GM12872 (cell line): ENCODE measurements around the gene CCDC7.

Experiments used
- TF ChIP-seq, protein P1 (sequence below): IDR thresholded peaks from 3 replicates; pipeline ENCODE4 v1.5.1; 2011; ENCODE audit warnings: low read depth, mild to moderate bottlenecking, low read length, moderate library complexity; ENCODE audit not compliant: insufficient read depth

Gene CCDC7

DNA sequence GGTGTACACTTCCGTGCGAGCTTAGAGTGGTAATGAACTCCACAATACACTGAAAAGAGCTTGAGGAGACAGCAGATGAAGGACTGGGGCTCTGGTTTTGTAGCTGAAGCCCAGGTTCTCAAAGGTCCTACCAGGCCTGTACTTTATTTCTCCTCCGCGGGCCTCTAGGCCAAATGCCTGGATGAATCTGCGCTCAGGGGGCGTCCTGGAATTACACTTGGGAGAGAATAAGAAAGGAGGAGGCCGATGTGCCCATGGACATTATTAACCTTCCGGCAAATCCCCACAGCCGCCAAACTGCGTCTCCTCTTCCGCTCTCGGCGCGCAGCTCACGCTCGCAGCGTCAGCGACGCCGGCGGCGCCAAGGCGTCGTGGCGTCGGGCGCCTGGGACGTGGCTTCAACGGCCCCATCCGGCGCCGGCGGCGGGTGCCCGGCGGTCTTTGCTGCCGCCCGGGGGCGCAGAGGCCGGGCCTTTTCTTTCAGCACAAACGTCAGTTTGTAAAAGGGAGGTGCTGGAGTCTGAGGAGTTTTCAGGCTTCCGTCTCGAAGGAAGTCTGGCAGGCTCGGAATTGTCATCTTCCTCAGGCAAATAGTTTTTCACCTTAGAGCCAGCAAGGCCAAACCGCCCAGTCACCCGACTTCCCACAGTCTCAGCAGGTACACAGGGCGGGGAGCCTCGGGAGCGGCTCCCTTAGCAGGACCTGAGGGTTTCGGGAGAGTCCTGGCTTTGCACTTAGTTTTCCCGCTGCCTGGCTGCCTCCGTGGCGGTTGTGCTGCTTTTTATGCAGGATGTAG, at the start of gene CCDC7:
CCDC7 (plus strand) TSS at position 401 of the 796 bp plus-strand sequence. CDS start 5,503 bp downstream, outside the sequence.
- TF ChIP-seq, protein P1, sequence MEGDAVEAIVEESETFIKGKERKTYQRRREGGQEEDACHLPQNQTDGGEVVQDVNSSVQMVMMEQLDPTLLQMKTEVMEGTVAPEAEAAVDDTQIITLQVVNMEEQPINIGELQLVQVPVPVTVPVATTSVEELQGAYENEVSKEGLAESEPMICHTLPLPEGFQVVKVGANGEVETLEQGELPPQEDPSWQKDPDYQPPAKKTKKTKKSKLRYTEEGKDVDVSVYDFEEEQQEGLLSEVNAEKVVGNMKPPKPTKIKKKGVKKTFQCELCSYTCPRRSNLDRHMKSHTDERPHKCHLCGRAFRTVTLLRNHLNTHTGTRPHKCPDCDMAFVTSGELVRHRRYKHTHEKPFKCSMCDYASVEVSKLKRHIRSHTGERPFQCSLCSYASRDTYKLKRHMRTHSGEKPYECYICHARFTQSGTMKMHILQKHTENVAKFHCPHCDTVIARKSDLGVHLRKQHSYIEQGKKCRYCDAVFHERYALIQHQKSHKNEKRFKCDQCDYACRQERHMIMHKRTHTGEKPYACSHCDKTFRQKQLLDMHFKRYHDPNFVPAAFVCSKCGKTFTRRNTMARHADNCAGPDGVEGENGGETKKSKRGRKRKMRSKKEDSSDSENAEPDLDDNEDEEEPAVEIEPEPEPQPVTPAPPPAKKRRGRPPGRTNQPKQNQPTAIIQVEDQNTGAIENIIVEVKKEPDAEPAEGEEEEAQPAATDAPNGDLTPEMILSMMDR: peak; percentile 47; the same call in 2 of the 3 replicates

DNA sequence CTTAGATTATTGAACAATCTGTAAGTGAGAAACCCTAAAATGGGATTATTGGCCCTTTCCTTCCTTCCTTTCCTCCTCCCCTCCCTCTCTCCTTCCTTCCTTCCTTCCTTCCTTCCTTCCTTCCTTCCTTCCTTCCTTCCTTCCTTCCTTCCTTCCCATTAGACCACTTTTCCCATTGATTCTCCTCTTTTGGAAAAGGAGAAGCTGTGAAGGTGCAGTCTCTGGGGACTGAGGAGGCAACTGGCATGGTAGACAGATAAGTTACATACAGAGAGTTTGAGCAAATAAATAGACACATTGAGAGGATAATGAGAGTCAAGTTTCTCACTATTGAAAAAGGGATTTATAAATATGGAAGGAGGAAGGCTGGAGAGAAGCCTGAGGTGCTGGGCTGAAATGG, 45.0 kb upstream of the CCDC7 start:
- TF ChIP-seq, protein P1: no peak

DNA sequence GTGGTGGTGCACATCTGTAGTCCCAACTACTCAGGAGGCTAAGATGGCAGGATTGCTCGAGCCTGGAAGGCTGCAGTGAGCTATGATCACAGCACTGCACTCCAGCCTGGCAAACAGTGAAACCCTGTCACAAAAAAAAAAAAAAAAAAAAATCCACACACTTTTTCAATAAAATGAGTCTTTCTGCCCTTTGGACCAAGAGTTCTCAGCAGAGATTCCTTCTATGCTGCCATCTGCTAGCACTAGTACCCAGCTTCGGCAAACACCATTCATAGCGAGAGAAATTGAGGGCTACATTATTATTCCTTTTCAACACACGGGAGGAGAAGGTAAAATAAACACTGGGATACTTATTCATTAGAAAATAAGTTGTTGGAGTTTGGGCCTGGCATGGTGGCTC, 43.4 kb upstream of the CCDC7 start:
- TF ChIP-seq, protein P1: no peak

DNA sequence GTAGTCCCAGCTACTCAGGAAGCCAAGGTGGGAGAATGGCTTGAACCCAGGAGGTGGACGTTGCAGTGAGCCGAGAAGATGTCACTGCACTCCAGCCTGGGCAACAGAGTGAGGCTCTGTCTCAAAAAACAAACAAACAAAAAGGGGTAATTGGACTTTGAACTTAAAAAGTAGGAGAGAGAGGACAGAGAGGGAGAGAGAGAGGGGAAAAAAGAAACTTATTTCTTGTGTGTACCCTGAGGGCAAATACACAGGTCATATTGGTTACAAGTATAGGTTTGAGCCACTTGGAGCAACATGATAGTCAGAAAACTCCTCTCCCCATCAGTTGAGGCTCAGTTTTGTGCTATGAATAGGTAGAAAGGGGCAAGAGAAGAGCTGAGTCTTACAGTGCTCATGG, 42.8 kb upstream of the CCDC7 start:
- TF ChIP-seq, protein P1: no peak

DNA sequence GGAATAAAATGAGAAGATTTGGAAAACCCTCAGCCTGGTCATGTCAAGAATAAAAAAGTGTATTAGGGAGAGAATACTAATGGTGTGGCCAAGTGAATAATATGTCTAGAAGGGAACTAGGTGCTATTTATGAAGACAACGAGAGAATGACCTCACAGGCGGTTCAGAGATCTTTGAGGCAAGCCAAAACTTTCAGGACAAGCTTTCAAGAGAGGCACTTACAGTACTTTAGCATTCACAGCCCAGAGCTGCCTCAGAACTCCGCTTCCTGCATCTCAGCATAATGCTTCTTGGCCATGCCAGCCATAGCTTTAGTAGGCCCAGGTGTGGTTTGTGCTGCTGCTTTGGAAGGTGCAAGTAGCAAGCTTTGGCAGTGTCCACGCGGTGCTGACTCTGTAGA, 37.2 kb upstream of the CCDC7 start:
- TF ChIP-seq, protein P1: no peak

DNA sequence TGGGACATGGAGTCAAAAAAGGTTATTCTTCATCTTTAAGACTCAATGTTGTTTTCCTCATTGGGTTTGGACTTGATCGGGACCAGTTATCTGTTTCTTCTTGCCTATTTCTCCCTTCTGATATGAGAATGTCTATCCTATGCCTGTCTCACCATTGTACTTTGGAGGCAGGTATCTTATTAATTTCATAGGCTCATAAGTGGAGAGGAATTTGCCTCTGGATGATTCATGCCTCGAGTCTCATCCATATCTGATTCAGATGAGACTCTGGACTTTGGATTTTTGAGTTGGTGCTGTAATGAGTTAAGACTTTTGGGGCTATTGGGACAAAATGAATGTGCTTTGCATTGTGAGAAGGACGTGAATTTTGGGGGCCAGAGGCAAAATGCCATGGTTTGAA, 36.2 kb upstream of the CCDC7 start:
- TF ChIP-seq, protein P1: no peak

DNA sequence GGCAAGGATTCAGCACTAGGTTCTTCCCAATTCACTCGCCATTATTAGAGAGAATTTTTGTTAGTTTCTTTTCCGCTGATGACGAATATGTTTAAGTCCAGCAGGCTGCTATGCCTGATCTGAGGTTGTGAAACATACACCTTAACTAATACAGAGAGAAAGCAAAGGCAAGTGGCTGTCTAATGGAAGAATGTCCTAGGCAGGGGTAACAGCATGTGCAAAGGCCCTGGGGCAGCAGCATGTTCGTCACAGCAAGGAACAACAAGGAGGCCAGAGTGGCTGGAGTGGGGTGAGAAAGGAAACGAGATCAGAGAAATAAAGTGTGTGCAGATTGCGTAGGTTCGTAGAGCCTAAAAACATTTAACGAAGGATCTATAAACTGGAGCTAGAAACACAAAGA, 35.4 kb upstream of the CCDC7 start:
- TF ChIP-seq, protein P1: no peak
